NCI-H748 (cell line): ENCODE measurements around the gene GPX2.

Source experiments
- DNase-seq: peaks from one replicate; lab custom pipeline; 2025; ENCODE audit not compliant: unreplicated experiment; lab: John Stamatoyannopoulos, UW

The GPX2 gene

GRCh38 chr14:64942531-64943111, at the start of gene GPX2:
GPX2 (minus strand) TSS chr14:64942745; CDS start chr14:64942726, 19 bp downstream.
- peak; percentile 99 for DNase-seq

GRCh38 chr14:64990939-64991338, 48.4 kb upstream of the GPX2 start:
- no peak for DNase-seq

- no peak for DNase-seq
Measured at GRCh38 chr14:64990296-64990695, 47.8 kb upstream of the GPX2 start.

GRCh38 chr14:64987438-64987767, 44.9 kb upstream of the GPX2 start:
- DNase-seq: no peak

GRCh38 chr14:64986648-64987437, 44.3 kb upstream of the GPX2 start, which contains the start of gene FNTB:
FNTB (plus strand) TSS chr14:64986895; CDS start chr14:64986954, 59 bp downstream.
- peak; percentile 97 for DNase-seq

- DNase-seq: peak; percentile 63
Measured at GRCh38 chr14:64983439-64984310, 41.1 kb upstream of the GPX2 start.

GRCh38 chr14:64979336-64980074, 37.0 kb upstream of the GPX2 start:
- no peak for DNase-seq

GRCh38 chr14:64974563-64974962, 32.0 kb upstream of the GPX2 start:
- DNase-seq: no peak

GRCh38 chr14:64973826-64974225, 31.3 kb upstream of the GPX2 start:
- DNase-seq: no peak

- peak; percentile 25 for DNase-seq
Measured at GRCh38 chr14:64973026-64973442, 30.5 kb upstream of the GPX2 start.

GRCh38 chr14:64971943-64972791, 29.6 kb upstream of the GPX2 start, which contains the start of gene RAB15:
RAB15 (minus strand) TSS chr14:64972336; CDS start chr14:64972076, 260 bp downstream.
- peak; percentile 61 for DNase-seq

- peak; percentile 43 for DNase-seq
Measured at GRCh38 chr14:64971491-64971942, 29.0 kb upstream of the GPX2 start.

GRCh38 chr14:64970776-64971477, 28.4 kb upstream of the GPX2 start:
- peak; percentile 9 for DNase-seq

- DNase-seq: no peak
Measured at GRCh38 chr14:64970041-64970440, 27.5 kb upstream of the GPX2 start.

- no peak for DNase-seq
Measured at GRCh38 chr14:64968651-64969050, 26.1 kb upstream of the GPX2 start.

- no peak for DNase-seq
Measured at GRCh38 chr14:64968167-64968566, 25.6 kb upstream of the GPX2 start.

- DNase-seq: no peak
Measured at GRCh38 chr14:64966976-64967375, 24.4 kb upstream of the GPX2 start.

GRCh38 chr14:64965356-64966000, 22.9 kb upstream of the GPX2 start:
- no peak for DNase-seq

- DNase-seq: no peak
Measured at GRCh38 chr14:64963611-64964010, 21.1 kb upstream of the GPX2 start.
